Ovary (tissue), 3 donors: ENCODE data around the gene TSPAN5.

Experiments used
- CTCF ChIP-seq, 3 donors: fragments of 450-650 bp in 2 of 3; fragments of 200-600 bp in 1 of 3; IDR thresholded peaks; one replicate each; pipeline versions ENCODE4 v1.5.1 to v1.8.0; 2016 to 2022; ENCODE audit warnings: antibody characterized with exemption in 3 of 3, mild to moderate bottlenecking in 1 of 3
- EP300 ChIP-seq: sonication (generic); formaldehyde crosslinking; IDR thresholded peaks from one replicate; pipeline ENCODE4 v1.6.1; 2017; ENCODE audit warnings: antibody characterized with exemption
- POLR2A ChIP-seq: fragments of 450-650 bp; IDR thresholded peaks from one replicate; pipeline ENCODE4 v1.6.1; 2017; ENCODE audit warnings: antibody characterized with exemption, mild to moderate bottlenecking, moderate library complexity
- donor health status: DM: no; HTN: no; CAD: no.

- TF ChIP-seq POLR2A (no peak), CTCF (IDR thresholded peaks at IDR 0.05) (no peak), EP300 (no peak)
These were observed 84.6 kb downstream of the TSPAN5 start for GRCh38 chr4:98573791-98574190.
